Fibroblast of lung (primary cell): ENCODE measurements around the gene PRODH2. TPM values are rescaled to one million over a fixed set of nuclear protein-coding genes. Genes with fewer than 3 reads are reported as not detected.

Source experiments
- DNase-seq, 2 donors: peaks; one replicate each; pipeline versions ENCODE4 v3.0.0 to v3.0.0-alpha.2; 2010; ENCODE audit warnings: low read depth in 2 of 2
- H2AFZ ChIP-seq: 2 replicates; pipeline ENCODE4 v1.5.1; 2012; ENCODE audit warnings: low read length, control low read depth, inconsistent platforms
- H3K27ac ChIP-seq: 2 replicates; pipeline ENCODE4 v1.5.1; 2011; ENCODE audit warnings: low read length, control low read depth; ENCODE audit not compliant: insufficient read depth
- H3K27me3 ChIP-seq: 2 replicates; pipeline ENCODE4 v1.5.1; 2011; ENCODE audit warnings: mild to moderate bottlenecking, low read length; ENCODE audit not compliant: control insufficient read depth, insufficient read depth
- H3K36me3 ChIP-seq: 2 replicates; pipeline ENCODE4 v1.5.1; 2011; ENCODE audit warnings: low read length; ENCODE audit not compliant: control insufficient read depth, insufficient read depth
- H3K4me1 ChIP-seq: 2 replicates; pipeline ENCODE4 v1.5.1; 2011; ENCODE audit warnings: low read length; ENCODE audit not compliant: control insufficient read depth, insufficient read depth; ENCODE audit errors: extremely low read depth
- H3K4me2 ChIP-seq: 2 replicates; pipeline ENCODE4 v1.5.1; 2011; ENCODE audit warnings: low read length, control low read depth; ENCODE audit not compliant: insufficient read depth; ENCODE audit errors: extremely low read depth
- H3K4me3 ChIP-seq, 4 experiments: fragments of 200-600 bp in 1 of 4; sonication (generic) in 1 of 4; replicated peaks in 1 of 4; 2 replicates each; pipeline ENCODE4 v1.5.1; 2011 to 2016; ENCODE audit warnings: low read length in 4 of 4, low read depth in 3 of 4, mild to moderate bottlenecking in 3 of 4, control low read depth in 2 of 4, inconsistent platforms in 1 of 4, mixed read lengths in 1 of 4; ENCODE audit not compliant: insufficient read depth in 1 of 4; ENCODE audit errors: control extremely low read depth in 1 of 4
- H3K79me2 ChIP-seq: 2 replicates; pipeline ENCODE4 v1.5.1; 2012; ENCODE audit warnings: mild to moderate bottlenecking, low read length, inconsistent platforms; ENCODE audit not compliant: control insufficient read depth, insufficient read depth
- H3K9ac ChIP-seq: 2 replicates; pipeline ENCODE4 v1.5.1; 2011; ENCODE audit warnings: mild to moderate bottlenecking, low read length, control low read depth; ENCODE audit not compliant: insufficient read depth
- H3K9me3 ChIP-seq: 2 replicates; pipeline ENCODE4 v1.5.1; 2012; ENCODE audit warnings: low read depth, low read length; ENCODE audit not compliant: control insufficient read depth, insufficient read depth
- H4K20me1 ChIP-seq: 2 replicates; pipeline ENCODE4 v1.5.1; 2011; ENCODE audit warnings: low read length; ENCODE audit not compliant: control insufficient read depth, insufficient read depth; ENCODE audit errors: extremely low read depth
- CTCF ChIP-seq, 2 donors: IDR thresholded peaks in 1 of 2; conservative IDR thresholded peaks in 1 of 2; 1 replicate in 1 of 2; 2 replicates in 1 of 2; pipeline ENCODE4 v1.5.1; 2011 to 2012; ENCODE audit warnings: low read length in 2 of 2, control low read depth in 1 of 2, inconsistent platforms in 1 of 2, low read depth in 1 of 2, mild to moderate bottlenecking in 1 of 2
- EZH2 ChIP-seq: IDR thresholded peaks from 2 replicates; pipeline ENCODE4 v1.5.1; 2012; ENCODE audit warnings: low read length, control low read depth, mild to moderate bottlenecking; ENCODE audit errors: missing control alignments
- polyA plus RNA-seq, 2 donors: library from polyadenylated mRNA; depleted of rRNA in 1 of 2; stranded (reverse) in 1 of 2; unstranded in 1 of 2; fragments of >200 nt; gene quantifications; 2 replicates each; pipeline ENCODE4 v1.2.1, GENCODE V29; 2011 to 2012; ENCODE audit warnings: missing spikeins in 1 of 2
- total RNA-seq: library from RNA; depleted of rRNA; stranded (reverse); fragments of >200 nt; gene quantifications from 2 replicates; pipeline ENCODE4 v1.2.1, GENCODE V29; 2014

PRODH2 gene
- total and polyA plus RNA-seq, 2 donors (not counting 1 experiment from before 2014, with no cell fraction given), result not detected

GRCh38 chr19:35792888-35793287 lies 19.8 kb downstream of the PRODH2 start:
- H3K36me3 ChIP-seq, result no peaks in the 10 kb centered on the region
- H3K4me2 ChIP-seq, result no peak overlapping the region
- H4K20me1 ChIP-seq, result no peaks in the 10 kb centered on the region
- DNase-seq, result no peak
- H3K9ac ChIP-seq, result no peak overlapping the region
- H3K27ac ChIP-seq, result no peak overlapping the region
- H3K27me3 ChIP-seq, result peaks cover 19% of the 10 kb centered on the region
- no peak overlapping the region for H3K4me3 ChIP-seq
- no peaks in the 10 kb centered on the region for H3K9me3 ChIP-seq
- peaks cover 3% of the 10 kb centered on the region for H3K4me1 ChIP-seq
- no peak overlapping the region for H2AFZ ChIP-seq
- H3K79me2 ChIP-seq, result no peaks in the 10 kb centered on the region
- TF ChIP-seq CTCF (conservative IDR thresholded peaks at IDR 0.05 in 1 of 2, IDR thresholded peaks at IDR 0.05 in 1 of 2; ENCODE audit: low read depth in 1 of 2, low read length in 2 of 2) (no peak), EZH2 (no peak)

- Histone ChIP-seq H3K27me3 (peaks cover 15% of the 10 kb centered on the region), H3K9ac (no peak overlapping the region), H3K4me1 (peaks cover 3% of the 10 kb centered on the region), H3K4me3 (no peak overlapping the region), H2AFZ (no peak overlapping the region), H3K9me3 (no peaks in the 10 kb centered on the region), H3K79me2 (no peaks in the 10 kb centered on the region), H3K27ac (no peak overlapping the region), H3K36me3 (no peaks in the 10 kb centered on the region), H3K4me2 (no peak overlapping the region), H4K20me1 (no peaks in the 10 kb centered on the region)
- no peak for TF ChIP-seq EZH2
- no peak for TF ChIP-seq CTCF (conservative IDR thresholded peaks at IDR 0.05 in 1 of 2, IDR thresholded peaks at IDR 0.05 in 1 of 2; ENCODE audit: low read depth in 1 of 2, low read length in 2 of 2)
- no peak for DNase-seq
Measured at GRCh38 chr19:35792312-35792711, 20.3 kb downstream of the PRODH2 start.

- no peaks in the 10 kb centered on the region for H3K9me3 ChIP-seq
- no peak overlapping the region for H3K27ac ChIP-seq
- no peak overlapping the region for H3K4me3 ChIP-seq
- no peaks in the 10 kb centered on the region for H3K79me2 ChIP-seq
- H2AFZ ChIP-seq, result no peak overlapping the region
- no peaks in the 10 kb centered on the region for H4K20me1 ChIP-seq
- no peak overlapping the region for H3K4me2 ChIP-seq
- H3K9ac ChIP-seq, result no peak overlapping the region
- peaks cover 10% of the 10 kb centered on the region for H3K27me3 ChIP-seq
- no peak for DNase-seq
- peaks cover 3% of the 10 kb centered on the region for H3K4me1 ChIP-seq
- no peak for TF ChIP-seq CTCF (conservative IDR thresholded peaks at IDR 0.05 in 1 of 2, IDR thresholded peaks at IDR 0.05 in 1 of 2; ENCODE audit: low read depth in 1 of 2, low read length in 2 of 2)
- no peak for TF ChIP-seq EZH2
- H3K36me3 ChIP-seq, result no peaks in the 10 kb centered on the region
Measured at GRCh38 chr19:35791814-35792279, 20.8 kb downstream of the PRODH2 start.
